Transverse colon (tissue), 4 donors: ENCODE data around the gene RDH16. TPM values are rescaled to one million over a fixed set of nuclear protein-coding genes. Genes with fewer than 3 reads are reported as not detected.
"Not testable (repeated sequence)": the region's sequence is repeated elsewhere in the genome, so short reads cannot be mapped to it uniquely, and the experiment has no call there.

Source experiments
- DNase-seq: peaks from one replicate; pipeline ENCODE4 v3.0.0-alpha.2; 2019
- H3K27ac ChIP-seq, 4 donors: fragments of 200-600 bp; sonication (generic); 2 replicates each; pipeline ENCODE4 v1.5.1; 2016 to 2018; ENCODE audit warnings: inconsistent platforms in 4 of 4
- H3K27me3 ChIP-seq: fragments of 200-600 bp; sonication (generic); 2 replicates; pipeline ENCODE4 v1.5.1; 2017; ENCODE audit warnings: inconsistent platforms
- H3K36me3 ChIP-seq, 4 donors: fragments of 200-600 bp; sonication (generic); 2 replicates each; pipeline ENCODE4 v1.5.1; 2017 to 2019; ENCODE audit warnings: inconsistent platforms in 4 of 4
- H3K4me1 ChIP-seq, 4 donors: fragments of 200-600 bp; sonication (generic); 2 replicates each; pipeline ENCODE4 v1.5.1; 2017 to 2020; ENCODE audit warnings: inconsistent platforms in 4 of 4
- H3K4me3 ChIP-seq, 4 donors: fragments of 200-600 bp; sonication (generic); 1 replicate in 1 of 4; 2 replicates in 3 of 4; pipeline versions ENCODE4 v1.5.1 to v1.6.1; 2017 to 2019; ENCODE audit warnings: inconsistent platforms in 4 of 4
- H3K9me3 ChIP-seq, 2 donors: fragments of 200-600 bp; sonication (generic); 2 replicates each; pipeline ENCODE4 v1.5.1; 2017 to 2019; ENCODE audit warnings: inconsistent platforms in 2 of 2
- EP300 ChIP-seq: sonication (generic); formaldehyde crosslinking; IDR thresholded peaks from one replicate; pipeline ENCODE4 v1.6.1; 2017; ENCODE audit warnings: antibody characterized with exemption, low read depth
- POLR2A ChIP-seq: fragments of 450-650 bp; IDR thresholded peaks from one replicate; pipeline ENCODE4 v1.6.1; 2016; ENCODE audit warnings: antibody characterized with exemption, mild to moderate bottlenecking, moderate library complexity
- POLR2AphosphoS5 ChIP-seq, 3 donors: sonication (generic); formaldehyde crosslinking; IDR thresholded peaks; one replicate each; pipeline ENCODE4 v1.6.1; 2016; ENCODE audit warnings: antibody characterized with exemption in 3 of 3
- WGBS, 2 donors: methylation state at CpG; one replicate each; pipeline ENCODE4 v1.1.5; 2018; ENCODE audit warnings: low coverage in 1 of 2; 5-methylcytosine and 5-hydroxymethylcytosine counted together
- in situ Hi-C, 4 donors: fragments of 200-750 bp; cut with MboI; loops; one replicate each; pipeline versions ENCODE4 v1.15.0 to v1.15.1; 2017; ENCODE audit warnings: low sequenced_read_pairs in 3 of 4, low pct_ligation_motif_present in 1 of 4, low pct_unique_long_range_greater_than_20kb in 1 of 4
- intact Hi-C: fragments of 100-400 bp; cut with DNase I; formaldehyde crosslinking; loops from one replicate; pipeline ENCODE4 v1.15.1; 2023; ENCODE audit warnings: low total_unique reads
- total RNA-seq, 4 donors: library from RNA; depleted of rRNA; stranded (reverse); fragments of >200 nt; gene quantifications; one replicate each; pipeline ENCODE4 v1.1.0, GENCODE V29; 2016
- TF ChIP-seq, protein P1 (sequence below), 5 experiments: fragments of 200-600 bp in 3 of 5; fragments of 450-650 bp in 2 of 5; sonication (generic) in 3 of 5; IDR thresholded peaks; 1 replicate in 2 of 5; 2 replicates in 3 of 5; pipeline ENCODE4 v1.5.1; 2016 to 2017; ENCODE audit warnings: antibody characterized with exemption in 5 of 5, inconsistent platforms in 3 of 5, mild to moderate bottlenecking in 2 of 5, moderate library complexity in 1 of 5

Gene RDH16
- total RNA-seq, 4 donors from 2014 or later, result 0.48 to 0.55 TPM; not detected in 2

DNA sequence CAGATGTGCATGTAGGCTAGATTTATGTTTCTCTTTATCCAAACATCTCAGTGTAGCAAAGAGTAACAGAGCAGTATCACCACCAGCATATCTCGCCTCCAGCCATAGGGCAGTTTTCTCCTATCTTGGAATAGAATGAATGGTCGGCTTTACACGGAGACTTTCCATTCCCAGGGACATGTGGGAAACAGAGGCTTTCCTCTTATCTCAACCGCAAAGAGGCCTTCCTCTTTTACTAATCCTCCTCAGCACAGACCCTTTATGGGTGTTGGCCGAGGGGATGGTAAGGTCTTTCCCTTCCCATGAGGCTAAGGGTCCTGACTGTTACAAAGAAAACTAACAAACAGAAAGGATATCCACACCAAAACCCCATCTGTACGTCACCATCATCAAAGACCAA, 11.5 kb upstream of the RDH16 start:
- H3K36me3 ChIP-seq, H3K27ac ChIP-seq, intact Hi-C loops, H3K4me3 ChIP-seq, in situ Hi-C loops, H3K27me3 ChIP-seq, DNase-seq, H3K9me3 ChIP-seq, H3K4me1 ChIP-seq: not testable (repeated sequence)
- 53 to 77% methylated on average over 2 to 6 of the region's 6 CpGs for WGBS, 2 donors

DNA sequence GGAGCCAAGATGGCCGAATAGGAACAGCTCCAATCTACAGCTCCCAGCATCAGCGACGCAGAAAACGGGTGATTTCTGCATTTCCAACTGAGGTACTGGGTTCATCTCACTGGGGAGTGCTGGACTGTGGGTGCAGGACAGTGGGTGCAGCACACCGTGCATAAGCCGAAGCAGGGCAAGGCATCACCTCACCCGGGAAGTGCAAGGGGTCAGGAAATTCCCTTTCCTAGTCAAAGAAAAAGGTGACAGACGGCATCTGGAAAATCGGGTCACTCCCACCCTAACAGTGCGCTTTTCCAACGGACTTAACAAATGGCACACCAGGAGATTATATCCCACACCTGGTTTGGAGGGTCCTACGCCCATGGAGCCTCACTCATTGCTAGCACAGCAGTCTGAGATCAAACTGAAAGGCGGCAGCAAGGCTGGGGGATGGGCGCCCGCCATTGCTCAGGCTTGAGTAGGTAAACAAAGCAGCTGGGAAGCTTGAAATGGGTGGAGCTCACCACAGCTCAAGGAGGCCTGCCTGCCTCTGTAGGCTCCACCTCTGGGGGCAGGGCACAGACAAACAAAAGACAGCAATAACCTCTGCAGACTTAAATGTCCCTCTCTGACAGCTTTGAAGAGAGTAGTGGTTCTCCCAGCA, 8.7 kb upstream of the RDH16 start:
- 86 to 100% methylated on average over 2 to 15 of the region's 15 CpGs for WGBS, 2 donors

DNA sequence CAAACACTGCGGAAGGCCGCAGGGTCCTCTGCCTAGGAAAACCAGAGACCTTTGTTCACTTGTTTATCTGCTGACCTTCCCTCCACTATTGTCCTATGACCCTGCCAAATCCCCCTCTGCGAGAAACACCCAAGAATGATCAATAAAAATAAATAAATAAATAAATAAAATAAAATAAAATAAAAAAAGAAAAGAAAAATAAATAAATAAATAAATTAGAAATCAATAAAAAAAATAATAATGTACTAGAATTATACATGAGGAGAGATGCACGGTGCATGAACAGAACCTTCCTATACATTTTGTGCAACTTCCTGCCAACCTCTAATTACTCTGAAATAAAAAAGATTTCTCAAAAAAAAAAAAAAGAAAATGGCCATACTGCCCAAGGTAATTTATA, 7.7 kb upstream of the RDH16 start:
- DNase-seq, H3K4me1 ChIP-seq, H3K36me3 ChIP-seq, H3K27me3 ChIP-seq, intact Hi-C loops, in situ Hi-C loops, H3K9me3 ChIP-seq, H3K4me3 ChIP-seq, H3K27ac ChIP-seq: not testable (repeated sequence)
- WGBS, 2 donors, result 89 to 93% methylated on average over 3 to 4 of the region's 4 CpGs

More for the DNA sequence above, 8.7 kb upstream of the RDH16 start:
- H3K4me3 ChIP-seq, DNase-seq, intact Hi-C loops, H3K27ac ChIP-seq, H3K27me3 ChIP-seq, H3K9me3 ChIP-seq, H3K4me1 ChIP-seq, in situ Hi-C loops, H3K36me3 ChIP-seq: not testable (repeated sequence)

DNA sequence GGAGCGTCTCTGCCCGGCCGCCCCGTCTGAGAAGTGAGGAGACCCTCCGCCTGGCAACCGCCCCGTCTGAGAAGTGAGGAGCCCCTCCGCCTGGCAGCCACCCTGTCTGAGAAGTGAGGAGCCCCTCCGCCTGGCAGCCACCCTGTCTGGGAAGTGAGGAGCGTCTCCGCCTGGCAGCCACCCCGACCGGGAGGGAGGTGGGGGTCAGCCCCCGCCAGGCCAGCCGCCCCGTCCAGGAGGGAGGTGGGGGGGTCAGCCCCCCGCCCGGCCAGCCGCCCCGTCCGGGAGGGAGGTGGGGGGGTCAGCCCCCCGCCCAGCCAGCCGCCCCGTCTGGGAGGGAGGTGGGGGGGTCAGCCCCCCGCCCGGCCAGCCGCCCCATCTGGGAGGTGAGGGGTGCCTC, 6.1 kb upstream of the RDH16 start:
- DNase-seq, in situ Hi-C loops, H3K27me3 ChIP-seq, H3K4me3 ChIP-seq, H3K4me1 ChIP-seq, H3K27ac ChIP-seq, H3K36me3 ChIP-seq, intact Hi-C loops, H3K9me3 ChIP-seq: not testable (repeated sequence)
- no CpG with 5 or more reads among the region's 27 CpGs for WGBS, 2 donors

DNA sequence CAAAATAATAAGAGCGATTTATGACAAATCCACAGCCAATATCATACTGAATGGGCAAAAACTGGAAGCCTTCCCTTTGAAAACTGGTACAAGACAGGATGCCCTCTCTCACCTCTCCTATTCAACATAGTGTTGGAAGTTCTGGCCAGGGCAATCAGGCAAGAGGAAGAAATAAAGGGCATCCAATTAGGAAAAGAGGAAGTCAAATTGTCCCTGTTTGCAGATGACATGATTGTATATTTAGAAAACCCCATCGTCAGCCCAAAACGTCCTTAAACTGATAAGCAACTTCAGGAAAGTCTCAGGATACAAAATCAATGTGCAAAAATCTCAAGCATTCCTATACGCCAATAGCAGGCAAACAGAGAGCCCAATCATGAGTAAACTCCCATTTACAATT, 4.8 kb upstream of the RDH16 start:
- intact Hi-C loops, H3K4me3 ChIP-seq, H3K27me3 ChIP-seq, H3K27ac ChIP-seq, in situ Hi-C loops, DNase-seq, H3K4me1 ChIP-seq, H3K9me3 ChIP-seq, H3K36me3 ChIP-seq: not testable (repeated sequence)
- 70 to 72% methylated on average over 4 of the region's 4 CpGs for WGBS, 2 donors

DNA sequence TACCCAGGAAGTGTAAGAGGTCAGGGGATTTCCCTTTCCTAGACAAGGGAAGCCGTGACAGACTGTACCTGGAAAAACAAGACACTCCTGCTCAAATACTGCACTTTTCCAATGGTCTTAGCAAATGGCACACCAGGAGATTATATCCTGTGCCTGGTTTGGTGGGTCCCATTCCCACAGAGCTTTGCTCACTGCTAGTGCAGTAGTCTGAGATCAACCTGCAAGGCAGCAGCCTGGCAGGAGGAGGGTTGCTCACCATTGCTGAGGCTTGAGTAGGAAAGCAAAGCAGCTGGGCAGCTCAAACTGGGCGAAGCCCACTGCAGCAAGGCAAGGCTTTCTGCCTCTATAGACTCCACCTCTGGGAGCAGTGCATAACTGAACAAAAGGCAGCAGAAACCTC, 1.0 kb upstream of the RDH16 start:
- WGBS, 2 donors, result 50% methylated on average over 1 of the region's 2 CpGs; no CpG with 5 or more reads in 1 of the 2 donors
- Histone ChIP-seq H3K36me3 (no peaks in the 10 kb centered on the region), H3K4me1 (peaks cover 0 to 7% (median 0%) of the 10 kb centered on the region in 4 donors), H3K4me3 (no peak overlapping the region), H3K9me3 (peaks cover 0 to 6% of the 10 kb centered on the region in 2 donors), H3K27me3 (no peaks in the 10 kb centered on the region), H3K27ac (no peak overlapping the region)
- in situ Hi-C loops (no loop called here), intact Hi-C loops (no loop called here)
- DNase-seq, result no peak
- TF ChIP-seq EP300 (no peak), POLR2AphosphoS5 (IDR thresholded peaks at IDR 0.05) (no peak), POLR2A (no peak)
- TF ChIP-seq, protein P1, sequence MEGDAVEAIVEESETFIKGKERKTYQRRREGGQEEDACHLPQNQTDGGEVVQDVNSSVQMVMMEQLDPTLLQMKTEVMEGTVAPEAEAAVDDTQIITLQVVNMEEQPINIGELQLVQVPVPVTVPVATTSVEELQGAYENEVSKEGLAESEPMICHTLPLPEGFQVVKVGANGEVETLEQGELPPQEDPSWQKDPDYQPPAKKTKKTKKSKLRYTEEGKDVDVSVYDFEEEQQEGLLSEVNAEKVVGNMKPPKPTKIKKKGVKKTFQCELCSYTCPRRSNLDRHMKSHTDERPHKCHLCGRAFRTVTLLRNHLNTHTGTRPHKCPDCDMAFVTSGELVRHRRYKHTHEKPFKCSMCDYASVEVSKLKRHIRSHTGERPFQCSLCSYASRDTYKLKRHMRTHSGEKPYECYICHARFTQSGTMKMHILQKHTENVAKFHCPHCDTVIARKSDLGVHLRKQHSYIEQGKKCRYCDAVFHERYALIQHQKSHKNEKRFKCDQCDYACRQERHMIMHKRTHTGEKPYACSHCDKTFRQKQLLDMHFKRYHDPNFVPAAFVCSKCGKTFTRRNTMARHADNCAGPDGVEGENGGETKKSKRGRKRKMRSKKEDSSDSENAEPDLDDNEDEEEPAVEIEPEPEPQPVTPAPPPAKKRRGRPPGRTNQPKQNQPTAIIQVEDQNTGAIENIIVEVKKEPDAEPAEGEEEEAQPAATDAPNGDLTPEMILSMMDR (IDR thresholded peaks at IDR 0.05), result no peak
